Bronchial smooth muscle cell (primary cell): ENCODE measurements around the gene METTL2A. TPM values are rescaled to one million over a fixed set of nuclear protein-coding genes. Genes with fewer than 3 reads are reported as not detected.

ENCODE experiments used
- total RNA-seq: library from RNA; depleted of rRNA; stranded (reverse); fragments of >200 nt; gene quantifications from 2 replicates; pipeline ENCODE4 v1.2.1, GENCODE V29; 2014

The METTL2A gene
- total RNA-seq: 13.6 and 14.2 TPM in 2 replicates

GRCh38 chr17:62423647-62424461 lies at the start of gene METTL2A:
Gene METTL2A, plus strand, starts transcription at chr17:62423897. Its CDS starts 6 bp downstream, at chr17:62423903.

GRCh38 chr17:62380253-62380652 lies 43.4 kb upstream of the METTL2A start, which contains the start of gene EFCAB3:
Gene EFCAB3, plus strand, starts transcription at chr17:62380553. Its CDS starts 2,427 bp downstream, at chr17:62382980.

GRCh38 chr17:62478424-62478879 lies 54.8 kb downstream of the METTL2A start, which contains the start of gene TLK2:
Gene TLK2, plus strand, starts transcription at chr17:62478825. Its CDS starts 2,301 bp downstream, at chr17:62481126.

Other genes starting within 250 kb of the METTL2A start
- gene EFCAB3, start 43.3 kb upstream of the METTL2A start, total RNA-seq: not detected in 2 replicates
- gene TLK2, start 54.9 kb downstream of the METTL2A start, total RNA-seq: 51.2 and 53.7 TPM in 2 replicates
- 210 and 386 TPM in 2 replicates for gene MRC2, start 203.8 kb downstream of the METTL2A start, total RNA-seq